HFFc6 (cell line): ENCODE data around the gene KCNIP1. TPM values are rescaled to one million over a fixed set of nuclear protein-coding genes. Genes with fewer than 3 reads are reported as not detected.

Source experiments
- DNase-seq: peaks from one replicate; pipeline ENCODE4 v3.0.0-alpha.2; 2018
- H3K27ac Mint-ChIP-seq: 2 replicates; pipeline ENCODE4 v1.8.0; 2020; ENCODE audit warnings: mild to moderate bottlenecking, mixed read lengths
- H3K27me3 Mint-ChIP-seq: 2 replicates; pipeline ENCODE4 v1.8.0; 2021; ENCODE audit warnings: mild to moderate bottlenecking, moderate library complexity, mixed read lengths; ENCODE audit not compliant: insufficient read depth
- H3K36me3 Mint-ChIP-seq: 2 replicates; pipeline ENCODE4 v1.8.0; 2021; ENCODE audit warnings: low read depth, mixed read lengths
- H3K4me1 Mint-ChIP-seq: 2 replicates; pipeline ENCODE4 v1.8.0; 2020; ENCODE audit warnings: low read depth, mixed read lengths
- H3K4me3 Mint-ChIP-seq: 2 replicates; pipeline ENCODE4 v1.8.0; 2020; ENCODE audit warnings: mild to moderate bottlenecking, moderate library complexity, mixed read lengths
- H3K9me3 Mint-ChIP-seq: 2 replicates; pipeline ENCODE4 v1.8.0; 2020; ENCODE audit warnings: mild to moderate bottlenecking, mixed read lengths
- total RNA-seq, 6 experiments: library from RNA; stranded (reverse); fragmentation: NEBNext Ultra II Directional; extraction: Animal tissue kit (Norgen Biotek cat#: 25700); gene quantifications; 2 replicates in 1 of 6; 3 replicates in 5 of 6; pipeline ENCODE4 v1.2.3, GENCODE V29; 2021
- TF ChIP-seq, protein P1 (sequence below): fragments of 200-600 bp; sonication (generic); IDR thresholded peaks from 2 replicates; pipeline ENCODE4 v1.5.0; 2021; ENCODE audit warnings: antibody characterized with exemption, mild to moderate bottlenecking

Gene KCNIP1
- total RNA-seq, 6 experiments from 2014 or later, result not detected

DNA sequence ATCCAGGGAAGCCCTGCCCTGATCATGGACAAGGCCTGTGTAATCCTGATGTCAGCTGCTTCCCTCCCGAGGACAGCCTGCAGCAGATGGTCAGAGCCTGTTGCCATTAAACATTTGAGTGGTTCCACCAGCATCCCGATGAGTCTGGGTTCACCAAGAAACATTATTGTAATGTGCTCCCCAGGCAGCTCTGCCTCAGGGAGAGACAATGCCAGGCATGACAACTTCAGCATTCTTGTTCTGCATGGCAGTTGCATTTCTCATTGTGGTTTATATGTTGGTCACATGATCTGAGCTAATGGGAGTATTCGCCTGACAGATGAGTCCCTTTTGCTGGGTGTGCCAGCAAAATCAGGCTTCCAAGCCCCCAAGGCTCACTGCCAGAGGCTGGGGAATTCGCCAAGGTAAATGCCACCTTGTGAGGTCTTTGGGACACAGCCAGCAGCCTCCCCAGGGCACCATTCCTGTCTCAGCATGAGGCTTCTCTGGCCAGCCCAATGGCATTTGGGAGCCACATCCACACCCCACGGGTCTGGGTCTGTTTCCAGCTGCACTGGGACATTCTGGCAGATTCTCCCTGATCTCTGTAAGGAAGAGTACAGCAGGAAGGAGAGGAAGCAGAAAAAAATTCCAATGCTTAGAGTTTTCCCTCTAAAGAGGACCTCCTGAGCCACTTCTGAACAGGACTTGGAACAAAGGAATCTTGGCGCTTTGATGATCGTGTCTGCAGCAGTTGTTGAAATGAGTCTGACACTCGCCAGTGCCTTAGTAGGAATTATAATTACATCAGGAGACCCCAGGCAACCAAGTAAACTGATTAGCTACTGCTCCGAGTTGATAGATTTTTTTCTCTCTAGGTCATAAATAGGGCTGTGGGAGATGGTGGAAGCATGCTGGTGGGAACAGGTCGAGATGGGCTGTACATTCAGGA is 18.7 kb downstream of the KCNIP1 start:
- H3K4me1 Mint-ChIP-seq, result no peaks in the 10 kb centered on the region
- no peak overlapping the region for H3K27ac Mint-ChIP-seq
- H3K9me3 Mint-ChIP-seq, result peaks cover 8% of the 10 kb centered on the region; the same call in 1 of the 2 replicates
- no peak overlapping the region for H3K4me3 Mint-ChIP-seq
- TF ChIP-seq, protein P1, sequence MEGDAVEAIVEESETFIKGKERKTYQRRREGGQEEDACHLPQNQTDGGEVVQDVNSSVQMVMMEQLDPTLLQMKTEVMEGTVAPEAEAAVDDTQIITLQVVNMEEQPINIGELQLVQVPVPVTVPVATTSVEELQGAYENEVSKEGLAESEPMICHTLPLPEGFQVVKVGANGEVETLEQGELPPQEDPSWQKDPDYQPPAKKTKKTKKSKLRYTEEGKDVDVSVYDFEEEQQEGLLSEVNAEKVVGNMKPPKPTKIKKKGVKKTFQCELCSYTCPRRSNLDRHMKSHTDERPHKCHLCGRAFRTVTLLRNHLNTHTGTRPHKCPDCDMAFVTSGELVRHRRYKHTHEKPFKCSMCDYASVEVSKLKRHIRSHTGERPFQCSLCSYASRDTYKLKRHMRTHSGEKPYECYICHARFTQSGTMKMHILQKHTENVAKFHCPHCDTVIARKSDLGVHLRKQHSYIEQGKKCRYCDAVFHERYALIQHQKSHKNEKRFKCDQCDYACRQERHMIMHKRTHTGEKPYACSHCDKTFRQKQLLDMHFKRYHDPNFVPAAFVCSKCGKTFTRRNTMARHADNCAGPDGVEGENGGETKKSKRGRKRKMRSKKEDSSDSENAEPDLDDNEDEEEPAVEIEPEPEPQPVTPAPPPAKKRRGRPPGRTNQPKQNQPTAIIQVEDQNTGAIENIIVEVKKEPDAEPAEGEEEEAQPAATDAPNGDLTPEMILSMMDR, result no peak
- H3K36me3 Mint-ChIP-seq, result no peaks in the 10 kb centered on the region
- peaks cover 2% of the 10 kb centered on the region; the same call in 1 of the 2 replicates for H3K27me3 Mint-ChIP-seq
- peak; percentile 33 for DNase-seq

DNA sequence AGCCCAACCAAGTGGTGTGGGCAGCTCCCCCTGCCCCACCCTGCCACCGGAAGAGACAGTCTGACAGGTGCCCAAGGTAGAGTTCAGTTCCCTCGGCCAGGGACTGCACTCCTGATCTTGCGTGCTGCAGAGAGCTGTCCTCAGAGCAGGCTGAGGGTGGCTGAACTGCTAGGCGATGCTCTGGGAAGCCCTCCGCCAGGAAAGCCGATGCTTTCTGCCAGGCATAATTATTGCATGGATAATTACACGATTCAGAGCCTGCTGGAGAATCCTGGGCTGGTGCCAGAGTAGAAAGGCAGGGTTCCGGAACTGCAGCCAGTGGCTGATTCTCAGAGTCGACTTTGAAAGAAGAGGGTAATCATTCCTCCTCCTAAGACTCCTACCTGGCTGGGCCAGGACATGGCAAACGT is 19.3 kb downstream of the KCNIP1 start:
- Mint-ChIP-seq H3K4me1 (no peaks in the 10 kb centered on the region), H3K27ac (no peak overlapping the region), H3K27me3 (peaks cover 2% of the 10 kb centered on the region; the same call in 1 of the 2 replicates), H3K36me3 (no peaks in the 10 kb centered on the region), H3K4me3 (no peak overlapping the region), H3K9me3 (peaks cover 8% of the 10 kb centered on the region; the same call in 1 of the 2 replicates)
- TF ChIP-seq, protein P1, result no peak
- DNase-seq, result no peak

DNA sequence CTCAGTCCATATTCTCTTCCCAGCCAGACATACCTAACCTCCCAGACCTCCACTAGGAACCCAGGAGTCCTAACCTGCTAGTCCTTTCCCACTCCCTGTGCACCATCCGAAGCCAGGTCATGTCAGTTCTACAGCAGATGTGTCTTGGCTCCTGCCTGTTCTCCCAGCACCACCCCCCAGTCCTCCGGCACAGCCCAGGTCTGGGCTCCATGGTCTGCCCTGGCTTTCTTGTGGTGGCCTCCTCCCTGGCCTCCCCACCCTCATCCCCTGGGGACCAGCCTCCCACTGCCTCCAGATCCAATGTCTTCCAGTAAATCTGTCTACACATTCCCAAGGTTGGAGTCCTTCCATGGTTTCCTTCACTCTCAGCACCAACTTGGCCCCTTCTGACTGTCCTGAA is 20.0 kb downstream of the KCNIP1 start:
- H3K27ac Mint-ChIP-seq, result no peak overlapping the region
- no peaks in the 10 kb centered on the region for H3K36me3 Mint-ChIP-seq
- TF ChIP-seq, protein P1, result no peak

DNA sequence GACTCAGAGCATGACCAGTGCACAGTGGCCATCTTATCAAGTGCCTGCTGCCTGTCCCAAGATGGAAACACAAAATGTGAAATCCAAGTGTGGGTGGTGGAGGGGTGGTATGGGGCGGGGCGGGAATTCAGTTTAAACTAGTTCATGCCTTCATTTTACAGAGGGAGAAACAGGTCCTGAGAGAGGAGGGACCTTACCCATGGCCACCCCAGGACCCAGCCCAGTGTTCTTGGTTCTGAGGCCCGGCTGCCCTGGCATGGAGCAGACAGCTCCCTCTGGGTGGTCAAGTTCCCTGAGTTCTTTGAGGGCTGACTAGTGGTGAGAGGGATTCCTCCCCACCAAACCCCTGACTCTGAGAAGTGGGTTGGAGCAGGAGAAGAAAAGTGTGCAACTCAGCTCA is 20.8 kb downstream of the KCNIP1 start:
- H3K4me3 Mint-ChIP-seq, result no peak overlapping the region
- H3K27ac Mint-ChIP-seq, result no peak overlapping the region
- TF ChIP-seq, protein P1, result no peak
- no peaks in the 10 kb centered on the region for H3K4me1 Mint-ChIP-seq
- no peak for DNase-seq
- peaks cover 8% of the 10 kb centered on the region; the same call in 1 of the 2 replicates for H3K9me3 Mint-ChIP-seq
- H3K27me3 Mint-ChIP-seq, result peaks cover 6% of the 10 kb centered on the region; the same call in 1 of the 2 replicates
- H3K36me3 Mint-ChIP-seq, result no peaks in the 10 kb centered on the region

More for the DNA sequence above, 20.0 kb downstream of the KCNIP1 start:
- no peaks in the 10 kb centered on the region for H3K4me1 Mint-ChIP-seq
- peaks cover 3% of the 10 kb centered on the region; the same call in 1 of the 2 replicates for H3K27me3 Mint-ChIP-seq
- H3K4me3 Mint-ChIP-seq, result no peak overlapping the region
- DNase-seq, result no peak
- peaks cover 8% of the 10 kb centered on the region; the same call in 1 of the 2 replicates for H3K9me3 Mint-ChIP-seq

DNA sequence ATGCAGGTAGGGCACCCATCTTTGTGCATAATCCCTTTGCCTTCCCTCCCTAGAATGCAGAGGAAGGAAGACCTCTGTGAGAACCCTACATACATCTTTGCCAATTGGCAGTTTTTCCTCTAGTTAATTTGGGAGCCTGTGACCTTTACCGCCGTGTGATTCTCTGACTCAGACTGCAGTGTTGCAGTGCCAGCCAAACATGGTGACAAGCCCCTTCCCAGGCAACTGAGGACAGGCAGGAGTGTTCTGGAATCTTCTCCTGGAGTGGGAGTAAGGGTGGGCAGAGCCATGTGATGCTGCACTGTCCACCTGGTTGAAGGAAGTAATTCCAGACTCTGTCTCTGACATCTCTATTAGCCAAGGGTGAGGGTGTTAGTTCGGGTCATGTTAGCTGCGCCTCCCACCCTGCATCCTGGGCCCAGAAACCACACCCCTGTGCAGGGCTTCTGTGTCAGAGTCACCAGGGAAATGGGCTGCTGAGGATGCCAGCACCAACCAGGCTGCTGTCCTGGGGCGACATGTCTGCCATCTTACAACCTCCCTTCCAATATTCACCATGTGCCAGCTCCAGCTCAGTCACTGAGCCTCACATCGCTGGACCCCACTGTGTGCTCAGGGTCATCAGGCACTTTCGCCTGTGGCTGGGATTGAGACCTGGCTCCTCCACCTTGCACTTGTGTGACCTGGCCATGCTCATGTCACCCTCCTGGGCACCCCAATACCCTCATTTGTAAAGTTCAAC is 21.8 kb downstream of the KCNIP1 start:
- no peaks in the 10 kb centered on the region for H3K36me3 Mint-ChIP-seq
- peaks cover 6% of the 10 kb centered on the region; the same call in 1 of the 2 replicates for H3K27me3 Mint-ChIP-seq
- TF ChIP-seq, protein P1, result no peak
- no peaks in the 10 kb centered on the region for H3K4me1 Mint-ChIP-seq
- H3K4me3 Mint-ChIP-seq, result no peak overlapping the region
- DNase-seq, result no peak
- no peak overlapping the region for H3K27ac Mint-ChIP-seq
- peaks cover 8% of the 10 kb centered on the region; the same call in 1 of the 2 replicates for H3K9me3 Mint-ChIP-seq
